Adrenal gland (tissue), 5 donors: Measurements from ENCODE around the gene FBRS.

ENCODE experiments used
- CTCF ChIP-seq, 6 experiments: fragments of 450-650 bp in 4 of 6; fragments of 200-600 bp in 2 of 6; sonication (generic) in 1 of 6; IDR thresholded peaks; 1 replicate in 5 of 6; 2 replicates in 1 of 6; pipeline versions ENCODE4 v1.5.1 to v1.8.0; 2016 to 2021; ENCODE audit warnings: antibody characterized with exemption in 6 of 6, mild to moderate bottlenecking in 2 of 6, moderate library complexity in 1 of 6
- POLR2A ChIP-seq, 2 donors: fragments of 450-650 bp; IDR thresholded peaks; one replicate each; pipeline ENCODE4 v1.6.1; 2017; ENCODE audit warnings: antibody characterized with exemption in 2 of 2, mild to moderate bottlenecking in 2 of 2, moderate library complexity in 1 of 2
- donor health status: DM: no; HTN: no; CAD: no.

GRCh38 chr16:30645727-30646126, 12.5 kb upstream of the FBRS start:
- TF ChIP-seq CTCF (IDR thresholded peaks at IDR 0.05) = no peak
- TF ChIP-seq POLR2A (IDR thresholded peaks at IDR 0.05) = no peak
